ENCODE results near the gene CPAMD8. TPM values are rescaled to one million over a fixed set of nuclear protein-coding genes. Genes with fewer than 3 reads are reported as not detected.
"Not testable (repeated sequence)": the region's sequence is repeated elsewhere in the genome, so short reads cannot be mapped to it uniquely, and the experiment has no call there.

CPAMD8 gene
- total and polyA plus RNA-seq, 7 donors = 0.60 to 14.4 (median 2.4) TPM

GRCh38 chr19:16940626-16941025, 86.0 kb downstream of the CPAMD8 start:
- H3K9me3 ChIP-seq = no peaks in the 10 kb centered on the region
- intact Hi-C loops (cut with DNase I) = no loop called here
- no peaks in the 10 kb centered on the region for H3K27me3 ChIP-seq
- TF ChIP-seq POLR2AphosphoS5 (IDR thresholded peaks at IDR 0.05) = no peak
- TF ChIP-seq EP300 (IDR thresholded peaks at IDR 0.05) = no peak
- no peak for TF ChIP-seq POLR2A (IDR thresholded peaks at IDR 0.05)
- TF ChIP-seq CTCF (IDR thresholded peaks at IDR 0.05) = no peak
- DNase-seq = no peak
- H3K27ac ChIP-seq = no peak overlapping the region
- H3K4me1 ChIP-seq = no peaks in the 10 kb centered on the region
- H3K36me3 ChIP-seq = no peaks in the 10 kb centered on the region
- H3K4me3 ChIP-seq = no peak overlapping the region
- 89% methylated on average over 9 of the region's 9 CpGs for WGBS, 2 donors

- intact Hi-C loops (cut with DNase I); H3K9me3 ChIP-seq; H3K27ac ChIP-seq; H3K27me3 ChIP-seq; H3K4me1 ChIP-seq; H3K36me3 ChIP-seq; H3K4me3 ChIP-seq; DNase-seq: not testable (repeated sequence)
- 95 to 98% methylated on average over 7 of the region's 7 CpGs for WGBS, 2 donors
Measured at GRCh38 chr19:16940063-16940462, 86.5 kb downstream of the CPAMD8 start.

- Histone ChIP-seq H3K27ac (no peak overlapping the region), H3K4me1 (no peaks in the 10 kb centered on the region), H3K36me3 (no peaks in the 10 kb centered on the region), H3K27me3 (no peaks in the 10 kb centered on the region), H3K4me3 (no peak overlapping the region), H3K9me3 (peaks cover 0 to 8% (median 3%) of the 10 kb centered on the region in 4 donors)
- TF ChIP-seq POLR2AphosphoS5 (IDR thresholded peaks at IDR 0.05) = no peak
- TF ChIP-seq EP300 (IDR thresholded peaks at IDR 0.05) = no peak
- TF ChIP-seq CTCF (IDR thresholded peaks at IDR 0.05) = no peak
- TF ChIP-seq POLR2A (IDR thresholded peaks at IDR 0.05) = no peak
- intact Hi-C loops (cut with DNase I) = no loop called here
- WGBS, 2 donors = 67 to 89% methylated on average over 11 of the region's 11 CpGs
- peak; percentile 25 for DNase-seq
Measured at GRCh38 chr19:16938211-16938610, 88.4 kb downstream of the CPAMD8 start.

- H3K36me3 ChIP-seq; H3K9me3 ChIP-seq; DNase-seq; intact Hi-C loops (cut with DNase I); H3K4me1 ChIP-seq; H3K27ac ChIP-seq; H3K4me3 ChIP-seq; H3K27me3 ChIP-seq: not testable (repeated sequence)
- WGBS, 2 donors = 65 to 91% methylated on average over 12 of the region's 12 CpGs
Measured at GRCh38 chr19:16937796-16938195, 88.8 kb downstream of the CPAMD8 start.

GRCh38 chr19:16936901-16937300, 89.7 kb downstream of the CPAMD8 start:
- WGBS, 2 donors = 61 to 85% methylated on average over 2 of the region's 2 CpGs
- no peak overlapping the region for H3K4me3 ChIP-seq
- H3K36me3 ChIP-seq = no peaks in the 10 kb centered on the region
- no peak overlapping the region for H3K27ac ChIP-seq
- H3K27me3 ChIP-seq = no peaks in the 10 kb centered on the region
- intact Hi-C loops (cut with DNase I) = no loop called here
- no peak for DNase-seq
- peaks cover 0 to 9% (median 4%) of the 10 kb centered on the region in 4 donors for H3K9me3 ChIP-seq
- no peaks in the 10 kb centered on the region for H3K4me1 ChIP-seq
- no peak for TF ChIP-seq CTCF (IDR thresholded peaks at IDR 0.05)
- TF ChIP-seq POLR2A (IDR thresholded peaks at IDR 0.05) = no peak
- TF ChIP-seq EP300 (IDR thresholded peaks at IDR 0.05) = no peak
- no peak for TF ChIP-seq POLR2AphosphoS5 (IDR thresholded peaks at IDR 0.05)

- intact Hi-C loops (cut with DNase I) = no loop called here
- Histone ChIP-seq H3K27ac (no peak overlapping the region), H3K27me3 (no peaks in the 10 kb centered on the region), H3K4me1 (no peaks in the 10 kb centered on the region), H3K9me3 (peaks cover 0 to 9% (median 4%) of the 10 kb centered on the region in 4 donors), H3K4me3 (no peak overlapping the region), H3K36me3 (no peaks in the 10 kb centered on the region)
- TF ChIP-seq POLR2A (IDR thresholded peaks at IDR 0.05) = no peak
- no peak for TF ChIP-seq CTCF (IDR thresholded peaks at IDR 0.05)
- no peak for TF ChIP-seq EP300 (IDR thresholded peaks at IDR 0.05)
- no peak for TF ChIP-seq POLR2AphosphoS5 (IDR thresholded peaks at IDR 0.05)
- WGBS, 2 donors = 77 to 92% methylated on average over 1 of the region's 1 CpG
- DNase-seq = no peak
Measured at GRCh38 chr19:16934489-16934888, 92.1 kb downstream of the CPAMD8 start.
